Cardiac atrium fibroblast (primary cell): Measurements from ENCODE around the gene FAM3D. TPM values are rescaled to one million over a fixed set of nuclear protein-coding genes. Genes with fewer than 3 reads are reported as not detected.

ENCODE experiments used
- total RNA-seq: library from RNA; depleted of rRNA; stranded (reverse); fragments of >200 nt; gene quantifications from 2 replicates; pipeline ENCODE4 v1.2.3, GENCODE V29; 2015

FAM3D gene
- not detected in 2 replicates for total RNA-seq

GRCh38 chr3:58666683-58667082 lies at the start of gene FAM3D:
Gene FAM3D, minus strand, starts transcription at chr3:58666774. Its CDS starts 11,211 bp downstream, at chr3:58655563.

Other genes with a start within 250 kb of the FAM3D start
- gene PDHB, start 232.9 kb downstream of the FAM3D start, total RNA-seq: 105 and 116 TPM in 2 replicates
- 7.4 and 14.7 TPM in 2 replicates for gene KCTD6, start 174.7 kb downstream of the FAM3D start, total RNA-seq
- 9.9 and 12.0 TPM in 2 replicates for gene ACOX2, start 129.6 kb downstream of the FAM3D start, total RNA-seq
- gene FAM107A, start 89.4 kb downstream of the FAM3D start, total RNA-seq: 7.0 and 15.6 TPM in 2 replicates